Fibroblast of the conjunctiva (primary cell): ENCODE measurements around the gene TBPL1.
"Not testable (repeated sequence)": the region's sequence is repeated elsewhere in the genome, so short reads cannot be mapped to it uniquely, and the experiment has no call there.

ENCODE experiments used
- DNase-seq: peaks from one replicate; pipeline ENCODE4 v3.0.0-alpha.2; 2010; ENCODE audit warnings: low read depth

The TBPL1 gene

GRCh38 chr6:133952815-133953633, at the start of gene TBPL1:
Gene TBPL1, plus strand, starts transcription at chr6:133953224. Its CDS starts 26,902 bp downstream, at chr6:133980126.
- peak; percentile 94 for DNase-seq

GRCh38 chr6:133903855-133904254, 49.2 kb upstream of the TBPL1 start:
- no peak for DNase-seq

- no peak for DNase-seq
These were observed 47.0 kb upstream of the TBPL1 start for GRCh38 chr6:133906050-133906449.

DNA sequence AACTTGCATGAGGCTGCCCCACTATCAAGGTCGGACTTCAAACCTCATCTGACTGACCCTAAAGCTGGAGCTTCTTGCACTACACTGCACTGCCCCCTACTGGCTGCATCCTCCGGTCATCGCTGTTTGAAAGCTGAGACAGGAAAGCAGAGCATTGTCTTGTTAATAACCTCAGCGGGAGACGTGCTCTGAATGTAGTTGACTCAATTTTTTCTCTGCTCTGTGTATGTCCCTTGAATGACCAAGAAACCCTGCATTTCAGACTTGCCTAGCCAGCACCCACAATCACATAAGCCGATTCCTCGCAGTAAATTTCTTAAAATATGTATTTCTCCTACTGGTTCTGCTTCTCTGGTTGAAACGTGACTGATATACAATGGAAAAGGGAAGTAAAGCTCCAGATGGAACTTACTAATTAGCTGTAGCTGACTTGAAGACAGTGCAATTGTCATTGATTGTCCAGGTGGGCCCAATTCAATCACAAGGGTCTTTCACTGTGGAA, 36.3 kb upstream of the TBPL1 start:
- DNase-seq: peak; percentile 86

GRCh38 chr6:133917781-133918180, 35.2 kb upstream of the TBPL1 start:
- DNase-seq: no peak

GRCh38 chr6:133918208-133918930, 34.7 kb upstream of the TBPL1 start:
- no peak for DNase-seq

DNA sequence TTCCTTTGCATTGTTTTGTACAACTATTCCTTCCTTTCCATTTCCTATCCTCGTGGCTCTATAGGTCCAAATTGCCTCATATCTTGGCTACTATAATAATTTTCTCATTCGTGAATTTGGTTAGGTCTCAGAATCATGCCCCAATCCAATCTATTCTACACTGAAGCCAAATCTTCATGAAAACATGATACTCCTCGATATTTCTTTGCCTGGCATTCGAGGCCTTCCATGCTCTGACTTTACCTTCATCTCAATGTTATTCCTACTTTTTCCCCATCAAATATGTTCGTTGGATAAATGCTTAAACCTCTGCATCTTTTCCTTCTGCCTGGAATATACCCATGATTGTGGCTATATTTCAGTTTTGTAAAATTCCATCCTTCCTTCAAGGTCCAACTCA, 33.7 kb upstream of the TBPL1 start:
- DNase-seq: no peak

DNA sequence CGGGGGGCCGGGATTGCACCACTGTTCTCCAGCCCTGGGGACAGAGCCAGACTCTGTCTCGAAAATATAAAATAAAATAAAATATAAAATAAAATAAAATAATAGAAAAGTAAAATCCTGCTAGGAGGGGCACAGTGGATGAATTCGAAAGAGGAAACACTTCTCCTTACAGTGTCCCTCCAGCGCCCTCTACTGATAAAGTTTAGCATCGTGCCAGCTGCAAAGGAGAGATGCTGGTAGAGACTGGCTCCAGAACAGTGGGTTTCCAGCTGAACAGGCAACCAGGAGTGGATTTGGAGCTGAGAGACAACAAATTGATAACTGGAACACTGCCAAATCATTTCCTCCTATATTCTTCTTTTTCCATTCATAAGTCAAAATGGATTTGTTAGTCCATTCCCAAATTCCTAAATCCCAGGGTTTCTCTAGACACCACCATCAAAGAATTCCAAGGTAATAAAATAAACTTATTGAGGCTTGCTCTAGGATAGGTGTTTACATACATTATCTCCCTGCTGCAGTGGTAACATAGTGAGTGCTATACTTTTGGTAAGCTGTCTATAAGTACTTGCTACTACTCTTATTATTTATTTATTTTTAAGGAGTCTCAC, 31.7 kb upstream of the TBPL1 start:
- DNase-seq: peak; percentile 71

DNA sequence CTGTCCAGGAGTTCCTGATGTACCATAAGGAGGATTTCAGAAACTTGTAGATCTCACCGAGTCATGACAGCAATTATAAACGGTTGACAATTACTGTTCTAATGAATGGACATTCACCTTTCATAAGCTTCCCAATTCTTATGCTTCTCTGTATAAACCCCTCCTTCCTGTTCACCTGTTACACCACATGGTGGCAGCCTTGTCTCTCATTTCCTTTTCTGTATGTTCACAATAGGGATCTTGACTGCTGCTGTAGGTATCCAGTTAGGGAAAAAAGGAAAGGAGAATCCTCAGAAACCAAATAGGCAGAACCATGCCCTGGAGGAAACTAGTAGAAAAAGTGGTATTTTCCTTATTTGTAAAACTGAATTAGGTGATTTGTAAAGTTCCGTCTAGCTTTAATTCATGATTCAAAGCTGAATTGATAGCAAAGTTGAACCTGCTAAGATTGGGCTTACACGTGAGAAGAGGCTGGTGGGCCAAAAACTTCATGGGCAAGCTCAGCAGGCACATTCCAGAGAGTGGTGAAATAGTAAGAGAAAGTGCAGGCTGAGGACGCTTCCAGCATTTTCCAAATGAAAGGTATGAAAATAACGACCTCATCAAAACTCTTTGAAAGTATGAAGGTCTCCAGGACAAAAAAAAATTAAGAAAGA, 29.0 kb upstream of the TBPL1 start:
- DNase-seq: peak; percentile 75

DNA sequence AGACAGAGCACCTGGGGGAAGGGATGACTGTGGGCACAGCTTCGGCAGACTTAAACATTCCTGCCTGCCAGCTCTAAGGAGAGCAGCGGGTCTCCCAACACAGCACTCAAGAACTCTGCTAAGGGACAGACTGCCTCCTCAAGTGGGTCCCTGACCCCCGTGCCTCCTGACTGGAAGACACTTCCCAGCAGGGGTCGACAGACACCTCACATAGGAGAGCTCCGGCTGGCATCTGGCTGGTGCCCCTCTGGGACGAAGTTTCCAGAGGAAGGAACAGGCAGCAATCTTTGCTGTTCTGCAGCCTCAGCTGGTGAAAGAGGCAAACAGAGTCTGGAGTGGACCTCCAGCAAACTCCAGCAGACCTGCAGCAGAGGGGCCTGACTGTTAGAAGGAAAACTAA, 21.8 kb upstream of the TBPL1 start:
- DNase-seq: not testable (repeated sequence)

GRCh38 chr6:133936352-133936751, 16.7 kb upstream of the TBPL1 start:
- DNase-seq: not testable (repeated sequence)

DNA sequence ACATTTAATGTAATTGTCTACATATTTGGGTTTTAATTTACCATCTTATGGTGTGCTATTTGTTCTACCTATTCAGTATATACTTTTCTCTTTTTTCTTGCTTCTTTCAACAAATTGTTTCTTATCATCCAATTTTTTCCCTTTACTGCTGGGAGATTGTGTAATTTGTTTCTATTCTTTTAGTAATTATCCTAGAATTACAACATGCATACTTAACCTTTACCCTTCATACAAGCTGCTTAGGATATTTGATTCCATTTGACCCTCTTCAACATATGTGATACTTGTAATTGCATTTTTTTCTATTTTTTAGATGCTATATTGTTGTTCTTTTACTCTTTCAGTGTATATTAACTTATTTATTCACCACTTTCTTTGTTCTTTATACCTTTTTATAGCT, 15.1 kb upstream of the TBPL1 start:
- no peak for DNase-seq

DNA sequence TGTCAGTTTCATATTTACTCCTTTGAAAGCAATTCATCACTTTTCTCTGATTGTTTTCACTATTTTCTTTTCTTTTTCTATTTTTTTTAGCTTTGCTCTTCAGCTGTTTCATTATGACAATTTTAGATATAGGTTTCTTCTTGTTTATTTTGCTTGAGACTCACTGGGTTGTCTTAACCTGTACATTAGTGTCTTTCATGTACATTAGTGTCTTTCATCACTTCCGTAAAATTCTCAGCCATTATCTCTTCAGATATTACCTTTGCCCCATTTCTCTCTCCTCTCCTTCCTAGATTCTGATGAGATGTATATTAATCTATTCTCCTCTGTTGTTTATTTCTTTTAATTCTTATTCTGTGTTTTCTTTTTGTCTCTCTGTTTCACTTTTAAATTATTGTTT, 14.5 kb upstream of the TBPL1 start:
- DNase-seq: no peak

DNA sequence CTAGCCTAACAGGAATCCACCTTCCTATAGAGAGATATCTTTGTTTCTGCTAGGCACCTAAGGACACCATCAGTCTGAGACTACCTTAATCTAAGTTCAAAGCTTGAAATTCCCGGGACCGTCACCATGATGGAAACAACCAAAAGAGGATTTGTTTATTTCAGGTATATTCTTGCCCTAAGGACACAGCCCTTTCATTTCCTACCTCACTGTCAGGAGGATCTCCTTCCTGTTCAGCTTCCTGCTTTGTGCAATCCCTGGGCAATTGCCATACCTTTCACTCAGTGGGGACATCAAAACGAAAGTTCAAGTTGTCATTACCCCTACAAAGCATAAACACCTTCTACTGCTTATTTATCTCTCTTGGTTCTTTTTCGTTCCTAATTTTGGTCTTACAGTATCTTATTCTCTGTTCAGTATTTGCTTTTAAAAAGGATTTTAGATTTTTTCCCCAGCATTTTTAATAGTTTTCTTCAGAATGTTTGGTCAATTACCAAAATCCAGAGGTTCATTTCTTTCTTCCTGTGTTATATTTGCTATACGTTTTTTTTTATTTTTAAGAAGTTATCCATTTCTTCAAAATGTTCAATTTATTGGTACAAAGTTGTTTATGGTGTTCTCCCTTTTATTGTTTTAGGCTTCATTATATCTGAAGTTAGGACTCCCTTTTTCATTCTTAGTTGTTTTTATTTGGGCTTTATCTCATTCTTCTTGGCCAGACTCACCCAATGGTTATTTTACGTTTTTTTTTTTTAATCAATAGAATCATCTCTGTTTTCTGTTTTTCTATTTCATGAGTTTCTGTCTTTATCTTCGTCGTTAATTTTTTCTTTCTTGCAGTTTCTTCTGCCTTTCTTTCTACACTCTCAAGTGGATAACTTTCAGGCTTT, 13.0 kb upstream of the TBPL1 start:
- DNase-seq: no peak

DNA sequence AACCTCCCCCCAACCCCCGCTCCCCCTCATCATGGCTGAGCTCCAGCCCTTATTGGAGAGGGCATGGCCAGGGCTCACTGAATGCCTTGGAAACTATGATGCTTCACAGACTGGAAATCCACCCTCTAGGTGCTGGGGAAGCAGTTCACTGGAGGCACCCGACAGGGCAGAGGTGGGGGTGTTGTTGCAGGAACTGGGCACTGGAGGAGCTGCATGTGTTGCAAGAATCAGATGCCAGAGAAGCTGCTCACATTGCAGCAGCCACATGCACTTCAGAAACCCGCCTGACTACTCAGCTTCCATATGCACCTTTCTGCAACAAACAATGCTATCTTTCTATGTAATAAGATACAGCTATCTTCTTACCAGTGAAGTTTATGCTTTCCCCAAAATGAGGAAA, 7.9 kb upstream of the TBPL1 start:
- no peak for DNase-seq

DNA sequence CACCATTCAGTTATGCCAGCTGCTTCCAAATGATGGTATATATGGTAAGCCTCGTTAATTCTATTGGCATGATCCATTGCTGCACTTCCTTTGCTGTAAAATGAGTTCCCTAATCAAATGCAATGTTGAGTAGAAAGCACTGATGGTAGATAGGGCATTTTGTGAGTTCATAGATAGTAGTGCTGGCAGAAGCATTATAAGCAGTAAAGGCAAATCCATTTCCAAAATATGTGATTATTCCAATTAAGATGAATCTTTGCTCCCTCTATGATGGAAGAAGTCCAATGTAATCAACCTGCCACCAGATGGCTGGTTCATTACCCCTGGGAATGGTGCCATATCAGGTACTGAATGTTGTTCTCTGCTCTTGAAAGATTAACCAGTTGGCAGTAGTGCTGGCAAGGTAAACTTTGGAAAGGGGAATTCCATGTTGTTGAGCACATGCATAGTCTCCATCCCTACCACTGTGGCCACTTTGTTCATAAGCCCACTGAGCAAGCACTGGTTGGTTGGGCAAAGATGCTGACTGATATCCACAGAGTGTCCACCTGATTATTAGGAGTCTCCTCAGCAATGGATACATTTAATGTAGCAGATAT, 5.6 kb upstream of the TBPL1 start:
- no peak for DNase-seq

DNA sequence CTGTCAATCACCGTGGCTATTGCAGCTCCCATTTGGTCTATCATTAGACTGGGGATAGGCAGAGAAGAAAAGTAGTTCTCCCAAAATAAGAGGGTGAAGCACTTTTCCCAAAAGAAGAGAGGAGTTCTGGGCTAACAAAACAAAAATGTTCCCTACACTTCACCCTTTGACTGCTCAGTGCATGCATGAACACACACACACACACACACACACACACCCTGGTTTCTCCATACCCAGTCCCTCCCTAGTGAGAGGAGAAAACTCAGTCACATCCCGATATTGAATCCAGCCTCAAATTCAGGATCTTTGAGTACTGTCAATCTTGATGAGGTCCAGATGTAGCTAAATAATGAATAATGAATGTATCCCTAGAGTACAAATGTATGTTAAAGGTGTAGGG, 4.6 kb upstream of the TBPL1 start:
- DNase-seq: no peak

DNA sequence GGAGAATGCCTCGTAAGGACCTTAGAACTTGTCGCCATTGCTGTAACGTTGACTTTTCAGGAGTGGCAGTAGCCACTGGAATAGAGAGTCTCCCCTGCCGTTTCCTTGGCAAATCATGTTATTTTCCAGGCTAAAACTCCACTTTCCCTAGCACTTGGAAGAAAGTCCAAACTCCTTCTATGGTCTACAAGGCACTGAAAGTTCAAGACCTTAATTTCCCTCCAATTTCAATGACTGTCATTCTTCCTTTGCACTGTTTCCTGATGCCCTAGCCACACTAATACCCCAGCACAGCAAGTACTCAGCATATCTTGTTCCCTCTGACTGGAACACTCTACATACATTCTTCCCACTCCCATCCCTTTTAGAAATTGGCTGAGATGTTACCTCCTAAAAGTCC, 1.8 kb upstream of the TBPL1 start:
- no peak for DNase-seq

DNA sequence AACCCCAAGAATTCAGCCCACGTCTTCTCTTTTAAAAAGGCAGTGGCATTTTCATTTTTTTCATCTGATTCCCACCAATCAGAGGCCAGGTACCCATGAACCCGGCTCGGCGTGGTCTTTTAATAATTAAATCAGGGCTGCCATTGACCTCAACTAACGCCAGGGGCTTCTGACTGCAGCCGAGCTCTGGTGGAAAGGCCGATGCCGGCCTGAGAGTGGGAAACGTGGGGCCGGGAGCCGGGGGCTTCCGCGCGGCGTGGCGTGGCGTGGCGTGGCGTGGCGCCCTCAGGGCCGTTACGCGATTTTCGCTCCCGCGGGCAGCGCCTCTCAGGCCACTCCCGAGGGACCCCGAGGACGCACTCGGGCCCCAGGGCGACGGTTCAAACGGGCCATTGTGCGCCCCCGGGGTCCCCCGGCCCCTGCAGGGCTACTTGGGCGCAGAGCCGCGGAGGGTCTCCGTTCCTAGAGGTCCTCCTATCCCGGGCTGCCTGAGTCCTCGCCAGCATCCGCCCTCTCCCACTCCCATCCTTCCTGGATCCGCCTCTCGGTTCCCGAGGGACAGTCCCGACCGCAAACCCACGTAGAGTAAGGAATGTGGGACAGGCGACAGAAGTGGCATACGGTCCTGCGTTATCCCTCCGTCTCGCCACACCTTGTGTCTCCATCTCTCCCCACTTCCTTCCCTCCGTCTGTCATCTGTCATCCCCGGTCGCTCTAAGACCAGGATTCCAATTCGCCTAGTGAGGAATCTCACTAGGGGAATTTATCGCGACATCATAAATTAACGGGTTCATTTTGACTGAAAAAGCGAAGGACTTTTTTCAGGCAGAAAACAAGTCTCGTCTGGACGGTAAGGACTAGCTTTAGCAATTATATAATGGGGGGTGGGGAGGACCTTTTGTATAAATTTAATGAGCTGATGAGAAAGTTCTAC, 876 bp upstream of the TBPL1 start:
- DNase-seq: peak; percentile 34
